ENCODE results near the gene MALL.
"Not testable (repeated sequence)": the region's sequence is repeated elsewhere in the genome, so short reads cannot be mapped to it uniquely, and the experiment has no call there.

MALL gene

DNA sequence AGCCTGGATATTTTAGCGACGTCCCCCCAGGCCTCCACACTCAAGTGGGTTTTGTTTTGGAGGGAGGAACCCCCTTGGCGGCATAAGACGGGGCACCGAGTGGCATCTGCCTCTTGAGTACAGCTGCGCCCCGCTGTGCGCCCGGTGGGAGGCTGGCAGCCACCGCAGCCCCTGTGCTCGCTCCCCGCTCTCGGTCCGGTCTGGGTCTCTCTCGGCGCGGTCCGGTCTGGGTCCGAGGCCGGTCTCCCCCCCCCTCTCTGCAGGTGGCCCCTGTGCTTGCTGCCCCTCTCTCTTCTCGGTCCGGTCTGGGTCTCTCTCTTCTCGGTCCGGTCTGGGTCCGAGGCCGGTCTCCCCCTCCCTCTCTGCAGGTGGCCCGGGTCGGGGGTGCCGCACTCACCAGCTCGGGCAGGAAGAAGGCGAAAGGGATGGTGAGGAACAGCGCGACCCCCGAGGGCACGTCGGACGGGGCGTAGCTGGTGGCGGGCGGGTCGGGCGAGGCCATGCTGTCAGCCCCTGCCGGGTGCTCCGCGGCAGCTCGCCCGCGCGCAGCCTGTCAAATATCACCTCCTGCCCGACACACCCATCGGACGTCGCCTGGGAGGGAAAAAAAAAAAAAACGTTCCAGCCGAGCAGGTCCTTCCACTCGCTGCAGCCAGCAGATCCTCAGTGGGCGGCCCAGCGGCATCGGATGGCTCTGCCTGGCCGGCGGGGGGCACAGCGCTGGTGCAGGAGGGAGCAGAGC, at the start of gene MALL:
Gene MALL (minus strand): TSS at position 532 of the 742 bp plus-strand sequence. CDS start 30 bp downstream, at position 502.
- DNase-seq, result no peak

DNA sequence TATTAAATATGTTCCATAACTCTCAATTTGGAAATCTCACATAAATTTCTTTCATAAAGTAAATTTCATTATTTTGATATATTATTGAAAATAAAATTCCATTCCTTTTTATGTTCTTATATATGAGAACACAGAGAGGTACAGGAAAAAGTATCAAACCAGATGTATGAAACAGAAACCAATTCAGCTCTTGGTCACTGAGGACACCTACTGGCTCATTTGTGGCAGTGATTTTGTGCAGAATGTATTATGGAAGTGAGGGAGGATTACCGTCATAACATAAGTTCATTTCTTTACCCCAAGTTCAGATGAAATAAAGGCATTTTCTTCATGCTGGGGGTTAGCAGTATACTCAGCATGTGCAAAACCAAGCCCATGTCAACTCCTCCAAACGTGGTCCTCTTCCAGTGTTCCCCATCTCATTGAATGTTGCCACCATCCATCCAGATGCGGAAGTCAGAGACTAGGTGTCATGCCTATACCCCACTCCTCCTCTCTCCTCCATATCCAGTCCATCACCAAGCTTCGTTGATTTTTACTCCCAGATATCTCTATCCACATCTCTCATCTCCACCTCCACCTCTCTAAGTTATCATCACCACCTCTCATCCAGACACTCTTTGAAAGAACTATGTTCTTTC, 41.7 kb upstream of the MALL start:
- DNase-seq, result no peak

- not testable (repeated sequence) for DNase-seq
Observed at GRCh38 chr2:110154828-110155227, 39.2 kb upstream of the MALL start.

GRCh38 chr2:110154188-110154587, 38.6 kb upstream of the MALL start:
- DNase-seq, result not testable (repeated sequence)

DNA sequence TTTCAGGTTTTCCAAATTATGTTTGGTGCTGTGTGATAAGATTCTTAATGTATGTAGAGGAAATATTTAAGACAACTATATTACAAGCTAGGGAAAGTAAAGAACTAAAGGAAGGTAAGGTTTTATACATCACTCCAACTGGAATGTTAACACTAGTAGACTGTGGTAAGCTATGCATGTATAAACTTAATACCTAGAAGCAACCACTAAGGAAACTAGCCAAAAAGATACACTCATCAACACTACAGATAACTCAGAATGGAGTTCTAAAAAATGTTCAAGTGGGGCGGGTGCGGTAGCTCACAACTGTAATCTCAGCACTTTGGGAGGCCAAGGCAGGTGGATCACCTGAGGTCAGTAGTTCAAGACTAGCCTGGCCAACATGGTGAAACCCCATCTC, 37.8 kb upstream of the MALL start:
- no peak for DNase-seq

DNA sequence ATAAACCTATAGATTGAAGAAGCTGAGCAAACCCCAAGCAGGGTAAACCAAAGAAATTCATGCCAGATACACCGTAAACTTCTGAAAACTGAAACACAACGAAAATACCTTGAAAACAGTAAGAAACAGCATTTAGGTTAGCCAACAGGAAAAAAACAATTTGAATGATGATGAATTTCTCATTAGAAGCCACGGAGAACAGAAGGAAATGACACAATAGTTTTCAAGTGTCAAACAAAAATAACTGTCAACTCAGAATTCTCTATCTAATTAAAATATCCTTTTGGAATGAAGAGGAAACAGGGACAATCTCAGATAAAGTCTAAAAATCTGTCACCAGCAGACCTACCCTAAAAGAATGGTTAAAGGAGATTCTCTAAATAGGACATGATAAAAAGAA, 37.3 kb upstream of the MALL start:
- no peak for DNase-seq

DNA sequence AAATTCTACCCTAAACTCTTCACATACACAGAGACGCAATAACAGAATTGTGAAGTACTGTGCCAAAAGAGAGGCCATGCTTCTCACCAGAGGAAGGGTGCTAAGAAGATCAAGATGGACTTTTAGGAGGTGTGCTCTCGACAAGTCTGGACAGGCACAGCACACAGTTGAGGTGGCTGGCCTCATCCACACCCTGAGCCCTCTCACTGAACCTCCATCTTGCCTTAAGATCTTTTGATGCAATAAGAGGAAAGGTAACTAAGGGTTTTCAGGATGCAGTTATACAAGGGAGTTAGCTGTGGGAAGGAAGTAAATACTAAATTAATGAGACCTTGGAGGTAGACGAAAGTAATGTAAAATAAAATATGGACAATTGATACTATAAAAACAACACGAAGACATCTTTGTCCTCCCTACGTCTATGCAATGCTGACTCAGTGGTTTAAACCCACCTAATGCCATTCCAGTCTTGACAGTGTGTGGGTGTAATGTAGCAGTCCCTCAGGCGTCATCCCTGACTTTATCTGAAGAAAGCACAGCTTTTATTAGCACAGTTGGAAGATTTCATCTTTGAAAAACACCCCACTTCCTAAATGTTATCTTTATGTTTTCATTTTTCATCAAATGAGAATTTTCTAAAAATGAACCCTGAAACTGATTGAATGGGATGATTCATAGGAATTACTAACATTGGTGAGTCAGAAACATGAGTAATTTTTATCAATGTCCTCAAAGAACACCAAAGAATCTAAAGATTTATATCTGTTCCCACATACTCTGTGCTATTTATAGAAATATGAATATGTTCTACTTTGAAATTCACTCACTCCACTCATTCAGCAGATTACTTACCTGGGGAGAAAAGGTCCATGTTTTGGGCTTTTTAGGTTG, 34.0 kb upstream of the MALL start:
- DNase-seq, result no peak

GRCh38 chr2:110146945-110147332, 31.3 kb upstream of the MALL start:
- DNase-seq, result no peak

GRCh38 chr2:110146183-110146944, 30.7 kb upstream of the MALL start:
- no peak for DNase-seq

DNA sequence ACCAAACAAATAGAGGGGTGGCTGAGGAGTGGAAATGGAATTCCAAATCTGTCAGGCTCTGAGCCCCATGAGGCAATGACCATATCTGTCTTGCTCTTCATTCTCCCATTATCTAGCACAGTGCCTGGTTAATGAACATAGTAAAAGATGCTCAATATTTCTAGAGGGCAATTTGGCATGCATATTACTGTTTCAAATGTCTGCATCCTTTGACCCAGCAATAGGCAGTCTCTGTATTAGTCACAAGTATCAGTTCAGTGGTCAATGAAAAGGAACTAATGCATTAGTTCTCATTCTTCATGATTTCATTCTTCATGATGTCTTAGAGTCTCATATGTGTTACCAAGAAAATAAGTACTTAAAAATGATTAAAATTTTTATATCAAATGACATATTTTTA, 28.4 kb upstream of the MALL start:
- no peak for DNase-seq

DNA sequence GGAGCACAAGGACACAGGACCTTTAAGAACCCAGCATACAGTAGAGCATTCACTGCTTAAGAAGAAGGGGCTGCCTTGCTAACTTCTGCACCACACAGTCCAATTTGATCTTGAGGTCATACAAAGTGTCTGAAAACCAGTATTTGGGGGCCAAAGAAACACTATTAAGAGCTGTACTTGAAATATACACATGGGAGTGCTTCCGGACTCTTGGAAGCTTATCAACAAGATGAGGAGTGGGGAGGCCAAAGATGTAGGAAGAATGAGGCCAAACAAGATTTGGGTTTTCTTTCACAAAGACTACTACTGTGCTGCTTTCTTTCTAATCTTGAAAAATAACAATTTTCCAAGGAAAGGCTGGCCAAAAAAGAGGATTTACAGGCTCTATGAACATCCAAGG, 24.8 kb upstream of the MALL start:
- no peak for DNase-seq

- DNase-seq, result no peak
Observed at GRCh38 chr2:110134025-110134424, 18.4 kb upstream of the MALL start.

DNA sequence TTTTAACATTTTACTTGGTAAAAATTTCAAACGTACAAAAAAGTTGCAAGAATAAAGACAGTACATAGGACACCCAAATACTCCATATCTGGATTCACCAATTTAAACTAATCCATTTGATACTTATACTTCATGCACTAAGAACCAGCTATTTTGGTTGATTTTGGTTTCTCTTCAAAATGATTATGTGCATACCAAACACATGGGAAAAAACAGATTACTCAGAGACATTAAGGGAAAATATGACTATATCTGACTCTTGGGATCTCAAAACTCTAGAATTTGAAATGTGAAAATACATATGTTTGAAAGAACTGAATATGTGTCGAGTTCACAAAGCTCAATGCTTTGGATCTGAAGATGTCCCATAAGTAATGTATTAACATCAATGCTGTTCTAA, 15.5 kb upstream of the MALL start:
- no peak for DNase-seq

DNA sequence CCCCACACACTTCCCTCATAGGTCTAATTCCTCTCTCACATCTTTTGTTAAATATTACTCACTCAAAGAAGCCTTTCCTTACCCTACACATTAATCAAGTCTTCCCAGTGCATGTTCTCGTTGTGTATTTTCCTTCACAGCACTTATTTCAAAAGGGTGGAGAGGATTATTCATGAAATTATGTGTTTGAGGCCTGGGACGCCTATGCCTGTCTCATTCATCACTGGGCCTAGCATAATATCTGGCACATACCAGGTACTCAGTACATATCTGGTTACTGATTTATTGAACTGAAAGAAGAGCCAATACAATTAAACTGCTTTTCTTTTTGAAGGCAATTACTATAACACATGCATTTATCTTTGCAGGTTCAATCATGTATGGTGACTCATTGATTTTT, 15.1 kb upstream of the MALL start:
- DNase-seq, result no peak

- no peak for DNase-seq
Observed at GRCh38 chr2:110126906-110127305, 11.3 kb upstream of the MALL start.

- no peak for DNase-seq
Observed at GRCh38 chr2:110126086-110126773, 10.6 kb upstream of the MALL start.

DNA sequence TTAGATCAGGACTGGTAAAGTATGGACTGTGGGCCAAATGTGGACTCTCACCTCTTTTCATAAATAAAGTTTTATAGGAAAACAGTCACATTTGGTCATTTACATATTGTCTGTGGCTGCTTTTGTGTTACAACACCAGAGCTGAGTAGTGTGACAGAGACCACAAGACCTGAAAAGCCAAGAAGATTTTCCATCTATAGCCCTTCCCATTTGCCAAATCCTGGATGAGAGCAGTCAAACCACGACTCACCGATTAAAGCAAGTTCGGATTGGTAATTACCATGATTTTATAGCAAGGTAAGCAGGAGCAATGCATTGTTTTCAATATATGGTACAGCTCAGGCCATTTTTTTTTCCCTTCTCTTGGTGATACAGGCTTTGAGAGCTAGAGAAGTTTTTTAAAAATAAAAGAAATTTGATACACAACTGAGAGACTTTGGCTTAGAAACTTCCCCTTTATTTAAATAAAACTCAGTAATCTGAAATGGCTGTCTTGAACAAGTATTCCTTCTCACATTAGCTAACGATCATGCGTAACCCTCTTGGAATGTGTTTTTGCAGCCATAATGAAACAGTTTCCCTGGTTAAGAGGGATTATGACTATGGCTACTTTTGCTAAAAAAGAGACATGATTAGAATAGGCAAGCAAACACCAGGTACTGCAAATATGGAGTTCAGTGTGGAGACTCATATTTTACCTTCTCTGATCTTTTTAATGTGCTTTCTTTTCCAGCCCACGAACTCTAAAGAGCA, 9.5 kb upstream of the MALL start:
- DNase-seq, result no peak

- DNase-seq, result no peak
Observed at GRCh38 chr2:110124038-110124825, 8.6 kb upstream of the MALL start.

GRCh38 chr2:110121592-110121991, 6.0 kb upstream of the MALL start:
- DNase-seq, result no peak

DNA sequence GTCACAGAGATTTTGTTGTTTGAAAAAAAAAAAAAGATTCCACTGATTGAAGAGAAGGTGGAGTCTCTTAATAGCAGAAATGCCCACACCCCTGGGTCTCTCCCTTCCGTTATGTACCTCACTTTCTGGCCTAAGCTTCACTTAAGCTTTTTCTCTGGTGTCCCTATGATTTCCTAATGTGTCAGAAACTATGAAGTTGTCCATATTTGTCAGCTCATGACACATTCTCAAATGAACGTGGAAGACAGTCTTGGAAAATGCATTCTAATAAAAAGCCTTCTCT, 5.4 kb upstream of the MALL start:
- DNase-seq, result no peak

Measured in stimulated activated CD4-positive, alpha-beta T cell treated with anti-CD3 and anti-CD28 coated beads, Interleukin-4, amount 100 ng/mL, for 1 hour (primary cell).